GM21526 (cell line): ENCODE data around the gene CLDN11.

Source experiments
- ATAC-seq: cut with Tn5 transposase; IDR thresholded peaks from one replicate; pipeline ENCODE4 v1.9.1; 2021; ENCODE audit warnings: moderate library complexity; ENCODE audit not compliant: unreplicated experiment, low FRiP score

CLDN11 gene

DNA sequence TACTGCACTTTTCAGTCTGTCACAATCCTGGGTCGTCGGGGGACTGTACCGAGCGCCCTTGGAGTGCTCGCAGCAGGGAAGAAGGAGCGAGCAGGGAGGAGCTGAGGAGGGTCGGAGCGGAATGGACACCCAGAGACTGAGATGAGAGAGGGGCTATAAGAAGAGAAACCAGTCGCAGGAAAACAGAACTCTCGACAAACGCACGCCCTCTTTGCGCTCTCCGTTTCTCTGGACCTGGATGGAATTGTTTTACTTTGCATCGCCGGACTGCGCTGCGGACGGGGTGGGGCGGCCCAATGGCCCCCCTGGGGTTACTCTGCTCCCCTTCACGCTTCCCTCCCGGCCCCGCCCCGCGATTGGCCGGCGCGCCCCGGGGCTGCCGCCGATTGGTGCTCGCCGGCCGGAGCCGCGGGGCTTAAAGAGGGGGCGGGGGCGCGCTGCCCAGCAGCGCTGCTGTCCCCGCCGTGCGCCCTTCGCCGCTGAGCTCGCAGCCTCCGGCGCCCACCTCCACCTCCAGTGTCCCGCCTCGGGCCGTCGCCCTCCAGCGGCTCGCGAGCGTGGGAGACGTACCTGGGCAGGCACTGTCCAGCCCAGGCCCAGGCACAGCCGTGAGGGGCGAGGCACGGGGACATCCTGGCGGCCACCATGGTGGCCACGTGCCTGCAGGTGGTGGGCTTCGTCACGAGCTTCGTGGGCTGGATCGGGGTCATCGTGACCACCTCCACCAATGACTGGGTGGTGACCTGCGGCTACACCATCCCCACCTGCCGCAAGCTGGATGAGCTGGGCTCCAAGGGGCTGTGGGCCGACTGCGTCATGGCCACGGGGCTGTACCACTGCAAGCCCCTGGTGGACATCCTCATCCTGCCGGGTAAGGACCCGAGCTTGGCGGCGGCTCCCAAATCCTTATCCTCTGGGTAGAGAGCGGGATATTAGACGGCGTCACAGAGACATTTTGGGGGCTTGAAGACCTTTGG is at the start of gene CLDN11:
Gene CLDN11, plus strand, starts transcription at position 447 of the 977 bp plus-strand sequence. Its CDS starts 199 bp downstream, at position 646.
- no peak for ATAC-seq

GRCh38 chr3:170368921-170369320 is 49.7 kb upstream of the CLDN11 start:
- no peak for ATAC-seq

- ATAC-seq: no peak
These were observed 46.3 kb upstream of the CLDN11 start for GRCh38 chr3:170372190-170372879.

- no peak for ATAC-seq
These were observed 35.1 kb upstream of the CLDN11 start for GRCh38 chr3:170383567-170383966.

DNA sequence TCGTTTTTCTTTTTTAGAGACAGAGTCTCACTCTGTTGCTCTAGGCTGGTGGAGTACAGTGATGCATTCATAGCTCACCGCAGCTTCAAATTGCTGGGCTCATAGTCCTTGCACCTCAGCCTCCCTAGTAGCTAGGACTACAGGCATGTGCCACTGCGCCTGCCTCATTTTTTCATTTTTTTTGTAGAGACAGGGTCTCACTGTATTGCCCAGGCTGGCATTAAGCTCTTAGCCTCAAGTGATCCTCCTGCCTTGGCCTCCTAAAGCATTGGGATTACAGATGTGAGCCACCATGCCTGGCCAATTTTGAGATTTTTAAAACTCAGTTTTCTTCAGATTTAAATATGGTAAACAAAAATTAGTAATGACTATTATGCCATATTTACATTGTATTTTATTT is 32.2 kb upstream of the CLDN11 start:
- no peak for ATAC-seq

GRCh38 chr3:170387950-170388349 is 30.7 kb upstream of the CLDN11 start:
- no peak for ATAC-seq

DNA sequence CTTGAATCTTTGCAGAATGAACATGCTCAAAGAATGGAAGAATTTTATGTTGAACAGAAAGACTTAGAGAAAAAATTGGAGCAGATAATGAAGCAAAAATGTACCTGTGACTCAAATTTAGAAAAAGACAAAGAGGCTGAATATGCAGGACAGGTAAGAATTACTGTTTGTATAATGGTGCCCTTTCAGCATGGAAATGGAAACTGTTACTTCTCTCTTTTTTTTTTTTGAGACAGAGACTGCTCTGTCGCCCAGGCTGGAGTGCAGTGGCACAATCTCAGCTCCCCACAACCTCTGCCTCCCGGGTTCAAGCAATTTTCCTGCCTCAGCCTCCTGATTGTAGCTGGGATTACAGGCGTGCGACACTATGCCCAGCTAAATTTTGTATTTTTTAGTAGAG is 27.6 kb upstream of the CLDN11 start:
- no peak for ATAC-seq

- ATAC-seq: no peak
These were observed 21.0 kb upstream of the CLDN11 start for GRCh38 chr3:170397685-170398084.

GRCh38 chr3:170405101-170405500 is 13.6 kb upstream of the CLDN11 start:
- no peak for ATAC-seq

- ATAC-seq: no peak
These were observed 8.1 kb upstream of the CLDN11 start for GRCh38 chr3:170410428-170411029.

- ATAC-seq: no peak
These were observed 5.4 kb upstream of the CLDN11 start for GRCh38 chr3:170413291-170413690.

DNA sequence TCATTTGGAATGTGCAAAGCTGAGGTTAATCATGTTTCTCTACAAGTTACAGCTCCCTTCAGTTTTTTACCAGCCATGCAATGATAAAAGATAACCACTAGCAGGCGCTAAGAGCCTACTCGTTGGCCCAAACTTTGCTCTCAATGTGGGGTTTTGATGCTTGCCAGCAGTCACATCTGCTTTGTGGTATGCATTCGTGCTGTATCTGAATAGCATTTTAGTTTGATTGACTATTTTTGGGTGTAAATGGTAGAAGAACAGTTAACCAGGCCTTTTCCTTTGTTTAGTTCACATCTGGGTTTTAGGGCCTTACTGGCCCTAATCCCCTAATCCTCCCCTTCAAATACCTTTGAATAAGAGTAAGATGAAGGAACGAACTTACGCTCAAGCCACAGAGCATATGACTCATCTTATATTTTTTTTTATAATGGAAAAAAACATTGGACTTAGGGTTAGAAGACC is 4.4 kb upstream of the CLDN11 start:
- no peak for ATAC-seq

GRCh38 chr3:170417090-170417489 is 1.6 kb upstream of the CLDN11 start:
- ATAC-seq: no peak

- ATAC-seq: no peak
These were observed 954 bp downstream of the CLDN11 start for GRCh38 chr3:170419557-170420087.

DNA sequence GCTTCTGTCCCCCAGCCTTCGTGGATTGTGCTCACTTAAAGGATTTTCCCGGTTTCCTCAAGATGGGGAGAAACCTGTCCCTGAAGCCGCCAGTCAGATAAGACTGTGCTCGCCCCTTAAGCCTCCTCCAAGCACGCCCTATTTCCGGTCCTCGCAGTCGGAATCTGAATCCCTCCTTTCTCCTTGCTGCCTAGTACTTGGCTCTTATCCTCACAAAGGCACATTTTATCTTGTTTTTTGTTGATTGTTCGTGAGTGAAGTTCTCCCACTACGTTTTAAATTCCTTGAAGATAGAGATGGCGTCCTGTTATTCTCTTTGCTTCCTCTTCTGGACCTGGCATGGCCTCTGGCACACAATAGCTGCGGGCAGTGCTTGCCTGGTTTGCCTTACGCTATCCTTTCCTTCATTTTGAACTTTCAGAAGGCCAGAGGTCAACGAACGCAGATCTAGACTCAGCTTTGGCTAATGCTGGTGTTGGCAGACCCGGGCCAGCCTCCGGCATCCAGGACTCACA is 1.7 kb downstream of the CLDN11 start:
- no peak for ATAC-seq

DNA sequence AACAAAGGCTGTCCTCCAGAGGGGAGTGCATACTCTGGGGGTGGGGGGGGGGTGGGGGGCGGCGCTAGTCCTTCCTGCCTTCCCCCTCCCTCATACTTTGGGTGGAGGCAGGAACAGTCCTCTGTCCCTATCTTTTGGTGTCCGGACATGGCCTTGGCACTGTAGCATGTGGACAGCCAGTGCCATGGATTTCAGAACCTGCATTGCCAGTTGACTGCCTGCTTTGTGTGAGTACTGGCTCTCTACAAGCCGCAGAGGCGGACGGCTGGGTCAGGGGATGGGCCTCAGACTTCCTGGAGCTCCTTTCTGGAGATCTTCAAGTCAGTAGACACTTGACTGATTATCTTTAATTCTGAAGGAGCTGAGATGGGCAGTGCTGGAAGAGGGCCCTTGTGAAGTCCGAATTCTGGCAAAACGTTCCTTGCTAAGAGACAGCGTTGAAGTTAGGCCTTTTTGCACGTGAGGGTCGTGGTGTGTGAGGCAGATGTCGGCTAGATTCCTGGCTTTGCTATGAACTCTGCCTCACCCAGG is 2.5 kb downstream of the CLDN11 start:
- no peak for ATAC-seq

DNA sequence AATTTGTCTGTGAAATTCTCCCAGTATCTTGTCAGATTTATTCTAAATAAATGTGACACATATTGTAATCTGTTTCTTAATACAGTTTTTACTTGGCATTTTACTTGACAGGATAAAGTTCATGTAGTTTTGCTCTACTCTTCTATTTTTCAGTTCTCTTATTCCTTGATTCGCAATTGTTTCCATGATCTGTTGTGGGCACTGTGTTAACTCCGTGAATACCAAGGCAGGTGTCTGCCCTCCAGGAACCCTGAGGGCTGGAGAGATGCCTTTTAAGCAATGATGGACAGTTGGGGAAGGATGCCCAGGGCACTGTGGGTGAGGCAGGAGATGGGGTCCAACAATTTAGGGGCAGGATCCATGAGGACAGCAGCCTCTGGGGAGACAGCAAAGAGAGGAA is 3.1 kb downstream of the CLDN11 start:
- ATAC-seq: no peak

DNA sequence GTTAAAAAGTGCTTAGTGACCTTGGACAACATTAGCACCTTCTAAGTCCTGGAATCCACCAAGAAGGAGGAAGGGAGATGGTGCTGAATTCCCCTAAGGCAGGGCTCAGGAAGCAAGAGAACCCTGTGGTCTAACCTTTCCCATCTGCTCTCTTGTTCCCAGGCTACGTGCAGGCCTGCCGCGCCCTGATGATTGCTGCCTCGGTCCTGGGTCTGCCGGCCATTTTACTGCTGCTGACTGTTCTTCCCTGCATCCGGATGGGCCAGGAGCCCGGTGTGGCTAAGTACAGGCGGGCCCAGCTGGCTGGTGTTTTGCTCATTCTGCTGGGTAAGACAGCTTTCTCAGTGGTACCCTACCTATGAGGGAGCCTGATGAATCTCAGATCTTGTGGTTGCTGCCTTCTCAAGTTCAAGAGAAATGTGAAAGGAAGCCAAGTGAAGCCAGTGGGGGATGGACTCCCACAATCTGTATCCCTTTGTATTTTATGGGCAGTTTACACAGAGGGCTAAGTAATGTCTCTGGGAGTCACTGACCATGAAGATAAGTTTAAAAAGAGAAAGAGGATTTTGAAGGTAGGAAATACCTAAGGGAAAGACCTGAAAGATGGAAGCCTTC is 4.4 kb downstream of the CLDN11 start:
- ATAC-seq: no peak

DNA sequence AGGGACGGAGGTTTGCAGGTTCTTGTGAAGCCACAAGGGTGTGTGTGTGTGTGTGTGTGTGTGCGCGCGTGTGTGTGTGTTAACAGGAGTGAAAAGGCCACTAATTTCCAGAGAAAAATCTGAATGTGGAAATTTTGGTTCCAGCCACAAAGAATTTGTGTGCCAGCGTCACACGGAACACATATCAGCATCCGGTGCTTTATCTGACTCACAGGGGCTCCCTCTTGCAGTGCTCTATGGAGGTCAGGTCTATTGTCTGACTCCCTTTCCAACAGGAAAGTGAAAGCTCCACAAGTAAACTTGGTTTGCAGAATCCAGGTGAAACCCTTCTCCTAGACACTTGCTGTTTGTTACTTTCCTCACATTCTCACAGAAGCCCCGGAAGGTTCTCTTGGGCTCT is 6.2 kb downstream of the CLDN11 start:
- ATAC-seq: no peak
